ENCODE results near the gene SDK1. TPM values are rescaled to one million over a fixed set of nuclear protein-coding genes. Genes with fewer than 3 reads are reported as not detected.

SDK1 gene
- total RNA-seq, 1 donor = 0.43 TPM

DNA sequence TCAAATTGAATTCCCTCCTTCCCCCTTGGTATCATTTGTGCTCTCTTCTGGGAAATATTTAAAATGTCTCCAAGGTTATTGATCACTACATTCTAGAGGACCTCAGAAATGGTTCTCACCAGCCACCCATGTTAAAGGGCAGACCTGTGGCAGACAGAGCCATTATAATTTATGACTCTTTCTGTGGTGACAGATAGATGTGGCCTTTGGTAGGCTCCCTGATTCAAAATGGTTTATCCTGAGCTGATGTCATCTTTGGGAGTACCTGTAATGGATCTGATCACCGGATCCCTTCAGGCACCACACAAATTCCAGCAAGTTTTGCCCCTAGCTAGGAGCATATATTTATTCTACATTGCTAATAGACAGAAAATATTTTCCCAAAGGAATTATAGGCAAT lies 267.5 kb downstream of the SDK1 start:
- TF ChIP-seq, protein P1, sequence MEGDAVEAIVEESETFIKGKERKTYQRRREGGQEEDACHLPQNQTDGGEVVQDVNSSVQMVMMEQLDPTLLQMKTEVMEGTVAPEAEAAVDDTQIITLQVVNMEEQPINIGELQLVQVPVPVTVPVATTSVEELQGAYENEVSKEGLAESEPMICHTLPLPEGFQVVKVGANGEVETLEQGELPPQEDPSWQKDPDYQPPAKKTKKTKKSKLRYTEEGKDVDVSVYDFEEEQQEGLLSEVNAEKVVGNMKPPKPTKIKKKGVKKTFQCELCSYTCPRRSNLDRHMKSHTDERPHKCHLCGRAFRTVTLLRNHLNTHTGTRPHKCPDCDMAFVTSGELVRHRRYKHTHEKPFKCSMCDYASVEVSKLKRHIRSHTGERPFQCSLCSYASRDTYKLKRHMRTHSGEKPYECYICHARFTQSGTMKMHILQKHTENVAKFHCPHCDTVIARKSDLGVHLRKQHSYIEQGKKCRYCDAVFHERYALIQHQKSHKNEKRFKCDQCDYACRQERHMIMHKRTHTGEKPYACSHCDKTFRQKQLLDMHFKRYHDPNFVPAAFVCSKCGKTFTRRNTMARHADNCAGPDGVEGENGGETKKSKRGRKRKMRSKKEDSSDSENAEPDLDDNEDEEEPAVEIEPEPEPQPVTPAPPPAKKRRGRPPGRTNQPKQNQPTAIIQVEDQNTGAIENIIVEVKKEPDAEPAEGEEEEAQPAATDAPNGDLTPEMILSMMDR (IDR thresholded peaks at IDR 0.05; ENCODE audit: insufficient read depth, low read depth, low read length) = no peak
- no peak overlapping the region for H3K4me3 ChIP-seq (ENCODE audit: low read depth, low read length)
- no peak for DNase-seq (ENCODE audit: low read depth)

DNA sequence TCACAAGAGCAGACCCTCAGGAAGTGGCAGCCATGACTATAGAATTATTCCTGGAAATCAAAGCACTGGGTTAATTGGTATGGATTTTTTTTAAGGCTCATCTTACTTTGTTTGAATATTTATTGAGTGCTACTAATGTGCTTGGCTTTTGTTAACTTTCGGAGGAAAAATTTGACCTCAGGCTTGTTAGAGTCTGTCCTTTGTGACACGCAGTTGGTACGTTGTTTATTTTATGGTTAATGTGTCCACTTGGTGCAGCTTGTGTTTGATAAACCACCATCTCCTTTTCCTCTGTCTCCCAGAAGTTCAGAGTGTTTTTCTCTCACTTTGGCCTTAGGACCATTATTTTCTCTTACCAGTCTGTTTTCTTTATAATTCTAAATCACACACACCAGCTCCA lies 268.6 kb downstream of the SDK1 start:
- TF ChIP-seq, protein P1 (IDR thresholded peaks at IDR 0.05; ENCODE audit: insufficient read depth, low read depth, low read length) = no peak

DNA sequence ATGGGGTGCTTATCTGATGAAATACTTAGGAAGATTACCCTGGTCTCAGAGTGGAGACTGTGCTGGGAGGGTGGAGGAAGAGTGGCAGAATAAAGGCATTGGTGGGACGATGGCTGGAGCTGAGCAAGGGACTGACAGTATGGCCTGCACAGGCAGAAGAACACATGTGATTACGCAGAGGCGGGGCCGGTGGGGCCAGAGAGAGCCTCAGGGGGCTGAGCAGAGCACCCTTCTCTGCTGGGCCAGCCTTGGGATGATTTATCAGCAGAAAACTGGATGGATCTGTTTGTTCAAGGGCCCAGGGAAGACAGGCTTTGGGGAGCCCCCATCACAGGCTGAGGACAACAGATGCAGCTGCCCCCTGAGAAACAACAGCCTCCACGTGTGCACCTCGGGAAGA lies 272.1 kb downstream of the SDK1 start:
- DNase-seq (ENCODE audit: low read depth) = no peak
- H3K4me3 ChIP-seq (ENCODE audit: low read depth, low read length) = no peak overlapping the region
- TF ChIP-seq, protein P1 (IDR thresholded peaks at IDR 0.05; ENCODE audit: insufficient read depth, low read depth, low read length) = no peak

More for the DNA sequence above, 268.6 kb downstream of the SDK1 start:
- no peak for DNase-seq (ENCODE audit: low read depth)
- H3K4me3 ChIP-seq (ENCODE audit: low read depth, low read length) = no peak overlapping the region

DNA sequence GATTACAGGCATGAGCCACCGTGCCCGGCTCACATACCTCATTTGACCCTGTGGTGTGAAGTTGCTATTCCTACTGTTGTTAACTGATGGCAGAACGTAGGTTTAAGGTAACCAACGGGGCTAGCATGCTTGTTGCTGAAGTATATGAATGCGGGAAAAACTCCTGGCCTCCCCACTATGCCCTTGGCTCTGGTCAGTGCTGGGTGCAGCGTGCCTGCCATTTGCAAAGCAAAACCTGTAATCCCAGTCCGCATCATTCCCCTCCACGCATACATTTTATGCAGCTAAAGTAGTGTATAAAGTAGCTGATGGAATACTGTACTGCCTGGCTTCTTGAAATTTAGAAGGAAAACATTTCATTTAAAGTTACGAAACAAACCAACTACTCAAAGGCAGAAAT lies 273.3 kb downstream of the SDK1 start:
- DNase-seq (ENCODE audit: low read depth) = no peak
- no peak overlapping the region for H3K4me3 ChIP-seq (ENCODE audit: low read depth, low read length)
- TF ChIP-seq, protein P1 (IDR thresholded peaks at IDR 0.05; ENCODE audit: insufficient read depth, low read depth, low read length) = no peak

DNA sequence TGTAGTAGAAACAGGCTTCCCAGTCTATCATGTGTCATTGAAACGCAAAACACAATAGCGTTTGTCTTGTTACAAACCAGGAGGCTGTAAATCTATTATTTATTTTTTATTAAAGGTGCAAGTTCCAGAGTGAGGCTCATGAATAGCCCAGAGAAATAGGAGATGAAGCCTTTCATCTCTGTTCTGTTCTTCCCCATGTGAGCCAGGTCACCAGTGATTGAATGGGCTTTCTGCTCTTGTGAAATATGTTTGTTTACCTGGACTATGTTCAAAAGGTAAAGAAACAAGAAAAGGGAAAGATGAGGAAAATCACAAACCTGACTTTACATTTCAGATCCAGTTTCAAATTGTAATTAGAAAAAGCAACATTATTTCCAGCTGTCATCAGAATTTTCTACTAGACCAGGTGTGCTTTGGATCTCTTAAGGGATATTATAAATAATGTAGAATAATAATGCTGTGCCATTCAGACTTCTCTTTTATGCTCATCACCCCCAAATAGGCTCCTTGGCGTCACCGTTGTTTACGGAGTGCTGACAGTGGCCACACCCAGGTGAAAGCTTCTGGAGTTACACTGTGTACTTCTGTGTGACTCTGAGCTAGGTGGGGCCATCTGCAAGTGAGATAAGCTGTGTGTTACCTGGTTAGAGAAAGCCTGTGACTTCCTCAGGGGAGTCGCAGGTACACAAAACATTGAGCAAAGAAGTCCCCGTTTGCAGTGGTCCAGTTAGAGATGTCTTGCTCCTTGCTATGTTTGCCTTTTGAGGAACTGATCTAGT lies 274.9 kb downstream of the SDK1 start:
- no peak for DNase-seq (ENCODE audit: low read depth)
- TF ChIP-seq, protein P1 (IDR thresholded peaks at IDR 0.05; ENCODE audit: insufficient read depth, low read depth, low read length) = no peak
- H3K4me3 ChIP-seq (ENCODE audit: low read depth, low read length) = no peak overlapping the region

DNA sequence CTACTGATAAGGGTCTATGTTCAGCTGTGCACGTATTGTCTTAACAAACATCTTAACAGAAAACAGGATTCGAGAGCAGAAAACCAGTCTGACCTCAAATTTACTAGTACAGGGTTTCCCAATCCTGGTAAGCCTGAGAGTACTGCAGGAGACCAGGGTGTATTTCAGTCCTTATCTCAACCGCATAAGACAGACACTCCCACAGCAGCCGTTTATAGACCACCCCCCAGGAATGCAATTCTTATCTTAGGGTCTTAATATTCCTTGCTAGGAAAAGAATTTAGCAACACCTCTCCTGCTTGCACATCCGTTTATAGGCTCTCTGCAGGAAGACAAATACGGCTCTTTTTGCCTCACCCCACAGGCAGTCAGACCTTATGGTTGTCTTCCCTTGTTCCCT lies 277.3 kb downstream of the SDK1 start:
- TF ChIP-seq, protein P1 (IDR thresholded peaks at IDR 0.05; ENCODE audit: insufficient read depth, low read depth, low read length) = no peak
- no peak for DNase-seq (ENCODE audit: low read depth)
- no peak overlapping the region for H3K4me3 ChIP-seq (ENCODE audit: low read depth, low read length)
